ENCODE data around the gene PDZD4.
"Not testable (repeated sequence)": the region's sequence is repeated elsewhere in the genome, so short reads cannot be mapped to it uniquely, and the experiment has no call there.

The PDZD4 gene

GRCh38 chrX:153819384-153820040 lies 10.8 kb downstream of the PDZD4 start:
- no peaks in the 10 kb centered on the region for H3K4me1 ChIP-seq (ENCODE audit: control insufficient read depth in 1 of 2, insufficient read depth in 1 of 2, low read depth in 1 of 2, low read length in 1 of 2)
- H3K27ac ChIP-seq = no peak overlapping the region
- no peaks in the 10 kb centered on the region for H3K9me3 ChIP-seq
- H3K36me3 ChIP-seq = no peaks in the 10 kb centered on the region
- H3K27me3 ChIP-seq = peaks cover 86% of the 10 kb centered on the region
- no peak for TF ChIP-seq CTCF (IDR thresholded peaks at IDR 0.05)
- no peak overlapping the region for H3K4me3 ChIP-seq (ENCODE audit: low read depth in 1 of 2, low read length in 1 of 2)

GRCh38 chrX:153818571-153819383 lies 11.6 kb downstream of the PDZD4 start:
- H3K9me3 ChIP-seq = no peaks in the 10 kb centered on the region
- peaks cover 79% of the 10 kb centered on the region for H3K27me3 ChIP-seq
- H3K4me3 ChIP-seq (ENCODE audit: low read depth in 1 of 2, low read length in 1 of 2) = no peak overlapping the region
- H3K36me3 ChIP-seq = no peaks in the 10 kb centered on the region
- no peak overlapping the region for H3K27ac ChIP-seq
- no peaks in the 10 kb centered on the region for H3K4me1 ChIP-seq (ENCODE audit: control insufficient read depth in 1 of 2, insufficient read depth in 1 of 2, low read depth in 1 of 2, low read length in 1 of 2)
- no peak for TF ChIP-seq CTCF (IDR thresholded peaks at IDR 0.05)

GRCh38 chrX:153818064-153818463 lies 12.3 kb downstream of the PDZD4 start:
- not testable (repeated sequence) for H3K4me3 ChIP-seq (ENCODE audit: low read depth in 1 of 2, low read length in 1 of 2); H3K27ac ChIP-seq; H3K9me3 ChIP-seq; H3K4me1 ChIP-seq (ENCODE audit: control insufficient read depth in 1 of 2, insufficient read depth in 1 of 2, low read depth in 1 of 2, low read length in 1 of 2); H3K36me3 ChIP-seq
- H3K27me3 ChIP-seq = peaks cover 80% of the 10 kb centered on the region

GRCh38 chrX:153816831-153817690 lies 13.3 kb downstream of the PDZD4 start:
- H3K27ac ChIP-seq = no peak overlapping the region
- H3K4me1 ChIP-seq (ENCODE audit: control insufficient read depth in 1 of 2, insufficient read depth in 1 of 2, low read depth in 1 of 2, low read length in 1 of 2) = no peaks in the 10 kb centered on the region
- no peaks in the 10 kb centered on the region for H3K9me3 ChIP-seq
- no peak overlapping the region for H3K4me3 ChIP-seq (ENCODE audit: low read depth in 1 of 2, low read length in 1 of 2)
- H3K36me3 ChIP-seq = no peaks in the 10 kb centered on the region
- no peak for TF ChIP-seq CTCF (IDR thresholded peaks at IDR 0.05)
- H3K27me3 ChIP-seq = peaks cover 80% of the 10 kb centered on the region

GRCh38 chrX:153814591-153815315 lies 15.6 kb downstream of the PDZD4 start:
- H3K27ac ChIP-seq = no peak overlapping the region
- H3K4me3 ChIP-seq (ENCODE audit: low read depth in 1 of 2, low read length in 1 of 2) = no peak overlapping the region
- TF ChIP-seq CTCF (IDR thresholded peaks at IDR 0.05) = no peak
- H3K27me3 ChIP-seq = peaks cover 65% of the 10 kb centered on the region
- H3K9me3 ChIP-seq = no peaks in the 10 kb centered on the region
- no peaks in the 10 kb centered on the region for H3K4me1 ChIP-seq (ENCODE audit: control insufficient read depth in 1 of 2, insufficient read depth in 1 of 2, low read depth in 1 of 2, low read length in 1 of 2)
- H3K36me3 ChIP-seq = no peaks in the 10 kb centered on the region

Data from neutrophil (primary cell).